ENCODE measurements around the gene PDZD2. TPM values are rescaled to one million over a fixed set of nuclear protein-coding genes. Genes with fewer than 3 reads are reported as not detected.

Gene PDZD2
- total RNA-seq, 3 donors from 2014 or later (not counting 1 experiment from before 2014, with no cell fraction given) = 0.50 to 1.3 (median 0.66) TPM

GRCh38 chr5:31824869-31825517 is 186.1 kb downstream of the PDZD2 start:
- H3K4me1 ChIP-seq (ENCODE audit: control insufficient read depth, insufficient read depth, low read length) = no peaks in the 10 kb centered on the region
- no peaks in the 10 kb centered on the region for H3K9me3 ChIP-seq (ENCODE audit: control insufficient read depth, insufficient read depth, low read length)
- ATAC-seq = no peak
- H3K4me3 ChIP-seq (ENCODE audit: low read length) = no peak overlapping the region
- Mint-ChIP-seq H3K4me3 (no peak overlapping the region), H3K9me3 (no peaks in the 10 kb centered on the region), H3K27me3 (ENCODE audit: low read depth in 2 of 2) (peaks cover 16 to 21% of the 10 kb centered on the region in 2 donors), H3K4me1 (peaks cover 0 to 7% of the 10 kb centered on the region in 2 donors), H3K27ac (no peak overlapping the region), H3K36me3 (no peaks in the 10 kb centered on the region)
- no peaks in the 10 kb centered on the region for H3K36me3 ChIP-seq (ENCODE audit: control insufficient read depth, insufficient read depth, low read length)
- WGBS (ENCODE audit: insufficient coverage) = 54% methylated on average over 8 of the region's 8 CpGs
- intact Hi-C loops (cut with micrococcal nuclease) = loop anchor here (1.0 kb wide), 2 partner anchors 251 to 268 kb away; no protein-coding TSS in a partner anchor
- H3K27me3 ChIP-seq (ENCODE audit: control insufficient read depth, insufficient read depth, low read length) = no peaks in the 10 kb centered on the region
- TF ChIP-seq CTCF (IDR thresholded peaks at IDR 0.05) = no peak
- no peak for DNase-seq
- H3K27ac ChIP-seq (ENCODE audit: low read length) = no peak overlapping the region

- peak; percentile 66 to 94 (median 74) for ATAC-seq
- Mint-ChIP-seq H3K27me3 (ENCODE audit: low read depth in 2 of 2) (peaks cover 19 to 21% of the 10 kb centered on the region in 2 donors), H3K4me1 (peaks cover 0 to 7% of the 10 kb centered on the region in 2 donors), H3K36me3 (no peaks in the 10 kb centered on the region), H3K27ac (no peak overlapping the region), H3K9me3 (no peaks in the 10 kb centered on the region), H3K4me3 (no peak overlapping the region)
- Histone ChIP-seq H3K27me3 (ENCODE audit: control insufficient read depth, insufficient read depth, low read length) (no peaks in the 10 kb centered on the region), H3K4me3 (ENCODE audit: low read length) (no peak overlapping the region), H3K36me3 (ENCODE audit: control insufficient read depth, insufficient read depth, low read length) (no peaks in the 10 kb centered on the region), H3K9me3 (ENCODE audit: control insufficient read depth, insufficient read depth, low read length) (no peaks in the 10 kb centered on the region), H3K27ac (ENCODE audit: low read length) (no peak overlapping the region), H3K4me1 (ENCODE audit: control insufficient read depth, insufficient read depth, low read length) (no peaks in the 10 kb centered on the region)
- peak; percentile 41 for TF ChIP-seq CTCF (IDR thresholded peaks at IDR 0.05)
- intact Hi-C loops (cut with micrococcal nuclease) = loop anchor here (1.0 kb wide), 2 partner anchors 251 to 268 kb away; no protein-coding TSS in a partner anchor
- WGBS (ENCODE audit: insufficient coverage) = 15% methylated on average over 8 of the region's 8 CpGs
- DNase-seq = peak in 1 of 2 donors; percentile 69
Observed at GRCh38 chr5:31825518-31826068, 186.7 kb downstream of the PDZD2 start.

DNA sequence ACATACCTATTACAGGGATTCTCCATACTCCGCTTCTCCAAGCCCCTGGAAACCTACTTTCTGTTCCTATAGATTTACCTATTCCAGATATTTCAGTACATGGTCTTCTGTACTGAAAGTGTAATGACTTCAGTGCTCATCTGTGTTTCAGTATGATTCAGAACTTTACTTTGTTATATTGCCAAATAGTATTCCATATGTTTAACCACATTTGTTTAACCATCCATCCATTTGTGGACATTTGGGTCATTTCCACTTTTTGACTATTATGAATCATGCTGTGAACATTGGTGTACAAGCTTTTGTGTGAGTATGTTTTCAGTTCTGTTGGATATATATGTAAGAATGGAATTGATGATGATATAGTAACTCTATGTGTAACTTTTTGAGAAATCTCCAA is 188.9 kb downstream of the PDZD2 start:
- no peaks in the 10 kb centered on the region for H3K9me3 ChIP-seq (ENCODE audit: control insufficient read depth, insufficient read depth, low read length)
- H3K27ac ChIP-seq (ENCODE audit: low read length) = no peak overlapping the region
- Mint-ChIP-seq H3K9me3 (no peaks in the 10 kb centered on the region), H3K27ac (no peak overlapping the region), H3K27me3 (ENCODE audit: low read depth in 2 of 2) (peaks cover 20 to 21% of the 10 kb centered on the region in 2 donors), H3K4me3 (no peak overlapping the region), H3K36me3 (no peaks in the 10 kb centered on the region), H3K4me1 (peaks cover 0 to 7% of the 10 kb centered on the region in 2 donors)
- TF ChIP-seq CTCF (IDR thresholded peaks at IDR 0.05) = no peak
- H3K4me3 ChIP-seq (ENCODE audit: low read length) = no peak overlapping the region
- H3K36me3 ChIP-seq (ENCODE audit: control insufficient read depth, insufficient read depth, low read length) = no peaks in the 10 kb centered on the region
- no peak for DNase-seq
- ATAC-seq = no peak
- H3K27me3 ChIP-seq (ENCODE audit: control insufficient read depth, insufficient read depth, low read length) = no peaks in the 10 kb centered on the region
- intact Hi-C loops (cut with micrococcal nuclease) = no loop called here
- WGBS (ENCODE audit: insufficient coverage) = no CpG with 5 or more reads among the region's 1 CpG
- H3K4me1 ChIP-seq (ENCODE audit: control insufficient read depth, insufficient read depth, low read length) = no peaks in the 10 kb centered on the region

All from natural killer cell (primary cell).